Osteoblast (primary cell): ENCODE measurements around the gene TBC1D5. TPM values are rescaled to one million over a fixed set of nuclear protein-coding genes. Genes with fewer than 3 reads are reported as not detected.
A peak's percentile ranks its signal among the peaks of the same experiment; 100 is the strongest.

Experiments
- DNase-seq: peaks from one replicate; pipeline ENCODE4 v3.0.0; 2011; ENCODE audit warnings: low spot score, mixed read lengths; ENCODE audit not compliant: insufficient read length; ENCODE audit errors: missing footprints
- H2AFZ ChIP-seq: 2 replicates; pipeline ENCODE4 v1.6.0; 2011; ENCODE audit warnings: mild to moderate bottlenecking, low read length
- H3K27ac ChIP-seq: 2 replicates; pipeline ENCODE4 v1.5.1; 2011; ENCODE audit warnings: mild to moderate bottlenecking, low read depth, low read length, moderate library complexity
- H3K27me3 ChIP-seq: 2 replicates; pipeline ENCODE4 v1.6.0; 2012; ENCODE audit warnings: mild to moderate bottlenecking, control low read depth, inconsistent platforms, low read length, moderate library complexity; ENCODE audit not compliant: insufficient read depth
- H3K36me3 ChIP-seq: 2 replicates; pipeline ENCODE4 v1.5.1; 2011; ENCODE audit warnings: mild to moderate bottlenecking, low read length, control low read depth, moderate library complexity; ENCODE audit not compliant: insufficient read depth
- H3K4me1 ChIP-seq: 2 replicates; pipeline ENCODE4 v1.5.1; 2011; ENCODE audit warnings: mild to moderate bottlenecking, low read length, control low read depth, moderate library complexity; ENCODE audit not compliant: insufficient read depth
- H3K4me2 ChIP-seq: 2 replicates; pipeline ENCODE4 v1.6.0; 2011; ENCODE audit warnings: mild to moderate bottlenecking, low read length; ENCODE audit not compliant: insufficient read depth
- H3K4me3 ChIP-seq: fragments of 200-600 bp; sonication (generic); 3 replicates; pipeline ENCODE4 v1.5.1; 2012; ENCODE audit warnings: mild to moderate bottlenecking, low read length, inconsistent platforms; ENCODE audit not compliant: insufficient read depth
- H3K79me2 ChIP-seq: 2 replicates; pipeline ENCODE4 v1.6.0; 2012; ENCODE audit warnings: mild to moderate bottlenecking, low read length, control low read depth, inconsistent platforms; ENCODE audit not compliant: insufficient read depth
- H3K9me3 ChIP-seq: 2 replicates; pipeline ENCODE4 v1.5.1; 2011; ENCODE audit warnings: low read depth, low read length, control low read depth
- H4K20me1 ChIP-seq: 2 replicates; pipeline ENCODE4 v1.6.0; 2012; ENCODE audit warnings: mild to moderate bottlenecking, low read length, control low read depth; ENCODE audit not compliant: insufficient read depth
- total RNA-seq: library from RNA; depleted of rRNA; stranded (reverse); fragments of >200 nt; gene quantifications from 2 replicates; pipeline ENCODE4 v1.2.3, GENCODE V29; 2012
- TF ChIP-seq, protein P1 (sequence below): IDR thresholded peaks from 2 replicates; pipeline ENCODE4 v1.5.1; 2011; ENCODE audit warnings: mild to moderate bottlenecking, low read depth, low read length, moderate library complexity; ENCODE audit errors: extremely low read depth

TBC1D5 gene
- total RNA-seq, 1 donor, result 117 TPM

- Histone ChIP-seq H3K27ac (no peak overlapping the region), H3K36me3 (no peaks in the 10 kb centered on the region), H2AFZ (no peak overlapping the region), H3K4me1 (peaks cover 39% of the 10 kb centered on the region), H3K4me3 (no peak overlapping the region), H3K79me2 (peaks cover 3% of the 10 kb centered on the region), H4K20me1 (no peaks in the 10 kb centered on the region), H3K27me3 (no peaks in the 10 kb centered on the region), H3K9me3 (no peaks in the 10 kb centered on the region), H3K4me2 (no peak overlapping the region)
- TF ChIP-seq, protein P1, sequence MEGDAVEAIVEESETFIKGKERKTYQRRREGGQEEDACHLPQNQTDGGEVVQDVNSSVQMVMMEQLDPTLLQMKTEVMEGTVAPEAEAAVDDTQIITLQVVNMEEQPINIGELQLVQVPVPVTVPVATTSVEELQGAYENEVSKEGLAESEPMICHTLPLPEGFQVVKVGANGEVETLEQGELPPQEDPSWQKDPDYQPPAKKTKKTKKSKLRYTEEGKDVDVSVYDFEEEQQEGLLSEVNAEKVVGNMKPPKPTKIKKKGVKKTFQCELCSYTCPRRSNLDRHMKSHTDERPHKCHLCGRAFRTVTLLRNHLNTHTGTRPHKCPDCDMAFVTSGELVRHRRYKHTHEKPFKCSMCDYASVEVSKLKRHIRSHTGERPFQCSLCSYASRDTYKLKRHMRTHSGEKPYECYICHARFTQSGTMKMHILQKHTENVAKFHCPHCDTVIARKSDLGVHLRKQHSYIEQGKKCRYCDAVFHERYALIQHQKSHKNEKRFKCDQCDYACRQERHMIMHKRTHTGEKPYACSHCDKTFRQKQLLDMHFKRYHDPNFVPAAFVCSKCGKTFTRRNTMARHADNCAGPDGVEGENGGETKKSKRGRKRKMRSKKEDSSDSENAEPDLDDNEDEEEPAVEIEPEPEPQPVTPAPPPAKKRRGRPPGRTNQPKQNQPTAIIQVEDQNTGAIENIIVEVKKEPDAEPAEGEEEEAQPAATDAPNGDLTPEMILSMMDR, result no peak
- no peak for DNase-seq
Observed at GRCh38 chr3:17634964-17635363, 107.5 kb downstream of the TBC1D5 start.

DNA sequence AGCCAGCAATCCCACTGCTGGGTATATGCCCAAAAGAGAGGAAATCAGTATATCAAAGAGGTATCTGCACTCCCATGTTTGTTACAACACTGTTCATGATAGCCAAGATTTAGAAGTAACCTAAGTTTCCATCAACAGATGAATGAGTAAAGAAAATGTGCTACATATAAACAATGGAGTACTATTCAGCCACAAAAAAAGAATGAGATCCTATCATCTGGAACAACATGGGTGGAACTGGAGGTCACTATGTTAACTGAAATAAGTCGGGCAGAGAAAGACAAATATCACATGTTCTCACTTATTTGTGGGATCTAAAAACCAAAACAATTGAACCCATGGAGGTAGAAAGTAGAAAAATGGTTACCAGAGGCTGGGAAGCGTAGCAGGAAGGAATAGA lies 108.2 kb downstream of the TBC1D5 start:
- Histone ChIP-seq H4K20me1 (no peaks in the 10 kb centered on the region), H3K4me2 (no peak overlapping the region), H3K4me3 (no peak overlapping the region), H3K27ac (no peak overlapping the region), H3K79me2 (peaks cover 3% of the 10 kb centered on the region), H3K9me3 (no peaks in the 10 kb centered on the region), H2AFZ (no peak overlapping the region), H3K4me1 (peaks cover 32% of the 10 kb centered on the region), H3K36me3 (no peaks in the 10 kb centered on the region), H3K27me3 (no peaks in the 10 kb centered on the region)
- DNase-seq, result no peak
- TF ChIP-seq, protein P1, result no peak

DNA sequence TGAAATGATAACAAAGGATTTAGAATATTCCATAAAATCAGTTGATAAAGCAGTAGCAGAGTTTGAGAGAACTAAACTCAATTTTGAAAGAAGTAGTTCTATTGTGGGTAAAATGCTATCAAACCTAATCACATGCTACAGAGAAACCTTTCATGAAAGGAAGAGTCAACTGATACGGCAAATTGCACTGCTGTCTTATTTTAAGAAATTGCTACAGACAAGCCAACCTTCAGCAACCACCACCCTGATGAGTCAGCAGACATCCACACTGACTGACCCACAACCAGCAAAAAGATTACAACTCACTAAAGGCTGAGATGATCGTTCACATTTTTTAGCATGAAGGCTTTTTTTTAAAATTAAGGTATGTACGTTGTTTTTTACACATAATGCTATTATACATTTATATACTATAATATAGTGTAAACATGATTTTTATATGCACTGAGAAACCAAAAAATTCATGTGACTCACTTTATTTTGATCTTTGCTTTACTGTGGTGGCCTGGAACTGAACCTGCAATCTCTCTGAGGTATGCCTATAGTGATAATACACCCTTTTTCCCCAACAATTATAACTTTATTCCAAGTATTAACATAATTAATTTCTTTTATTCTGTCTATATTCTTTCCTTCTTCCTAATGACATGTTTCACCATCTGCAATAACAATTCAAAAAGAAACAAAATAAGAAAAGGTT lies 109.9 kb downstream of the TBC1D5 start:
- no peaks in the 10 kb centered on the region for H3K27me3 ChIP-seq
- no peak overlapping the region for H3K4me3 ChIP-seq
- H2AFZ ChIP-seq, result no peak overlapping the region
- H3K9me3 ChIP-seq, result no peaks in the 10 kb centered on the region
- peak overlapping the region; percentile 33 for H3K27ac ChIP-seq
- peak overlapping the region; percentile 62 for H3K4me2 ChIP-seq
- H4K20me1 ChIP-seq, result no peaks in the 10 kb centered on the region
- peaks cover 18% of the 10 kb centered on the region for H3K4me1 ChIP-seq
- peaks cover 3% of the 10 kb centered on the region for H3K79me2 ChIP-seq
- H3K36me3 ChIP-seq, result no peaks in the 10 kb centered on the region
- TF ChIP-seq, protein P1, result no peak
- peak; percentile 26 for DNase-seq

DNA sequence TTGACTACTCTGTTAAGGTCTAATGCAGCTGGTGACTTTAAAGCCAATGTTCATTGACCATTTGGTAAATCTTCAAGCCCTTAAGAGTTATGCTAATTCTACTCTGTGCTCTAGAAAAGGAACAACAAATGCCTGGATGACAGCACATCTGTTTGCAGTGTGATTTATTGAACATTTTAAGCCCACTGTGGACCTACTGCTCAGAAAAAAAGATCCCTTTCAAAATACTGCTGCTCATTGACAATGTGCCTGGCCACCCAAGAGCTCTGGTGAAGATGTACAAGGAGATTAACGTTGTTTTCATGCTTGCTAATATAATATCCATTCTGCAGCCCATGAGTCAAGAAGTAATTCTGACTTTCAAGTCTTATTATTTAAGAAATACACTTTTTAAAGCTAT lies 110.8 kb downstream of the TBC1D5 start:
- H3K4me2 ChIP-seq, result no peak overlapping the region
- H3K36me3 ChIP-seq, result no peaks in the 10 kb centered on the region
- H3K4me3 ChIP-seq, result no peak overlapping the region
- peaks cover 3% of the 10 kb centered on the region for H3K79me2 ChIP-seq
- no peaks in the 10 kb centered on the region for H4K20me1 ChIP-seq
- peaks cover 18% of the 10 kb centered on the region for H3K4me1 ChIP-seq
- no peaks in the 10 kb centered on the region for H3K27me3 ChIP-seq
- H3K9me3 ChIP-seq, result no peaks in the 10 kb centered on the region
- no peak overlapping the region for H2AFZ ChIP-seq
- TF ChIP-seq, protein P1, result no peak
- no peak overlapping the region for H3K27ac ChIP-seq
- no peak for DNase-seq
